ENCODE measurements around the gene PPM1D. TPM values are rescaled to one million over a fixed set of nuclear protein-coding genes. Genes with fewer than 3 reads are reported as not detected.
A peak's percentile ranks its signal among the peaks of the same experiment; 100 is the strongest.
"Not testable (repeated sequence)": the region's sequence is repeated elsewhere in the genome, so short reads cannot be mapped to it uniquely, and the experiment has no call there.

The PPM1D gene
- total RNA-seq = 10 to 100 TPM in 1 of 2 experiments, 1 to 10 TPM in 1; 9.4 to 10.9 TPM

DNA sequence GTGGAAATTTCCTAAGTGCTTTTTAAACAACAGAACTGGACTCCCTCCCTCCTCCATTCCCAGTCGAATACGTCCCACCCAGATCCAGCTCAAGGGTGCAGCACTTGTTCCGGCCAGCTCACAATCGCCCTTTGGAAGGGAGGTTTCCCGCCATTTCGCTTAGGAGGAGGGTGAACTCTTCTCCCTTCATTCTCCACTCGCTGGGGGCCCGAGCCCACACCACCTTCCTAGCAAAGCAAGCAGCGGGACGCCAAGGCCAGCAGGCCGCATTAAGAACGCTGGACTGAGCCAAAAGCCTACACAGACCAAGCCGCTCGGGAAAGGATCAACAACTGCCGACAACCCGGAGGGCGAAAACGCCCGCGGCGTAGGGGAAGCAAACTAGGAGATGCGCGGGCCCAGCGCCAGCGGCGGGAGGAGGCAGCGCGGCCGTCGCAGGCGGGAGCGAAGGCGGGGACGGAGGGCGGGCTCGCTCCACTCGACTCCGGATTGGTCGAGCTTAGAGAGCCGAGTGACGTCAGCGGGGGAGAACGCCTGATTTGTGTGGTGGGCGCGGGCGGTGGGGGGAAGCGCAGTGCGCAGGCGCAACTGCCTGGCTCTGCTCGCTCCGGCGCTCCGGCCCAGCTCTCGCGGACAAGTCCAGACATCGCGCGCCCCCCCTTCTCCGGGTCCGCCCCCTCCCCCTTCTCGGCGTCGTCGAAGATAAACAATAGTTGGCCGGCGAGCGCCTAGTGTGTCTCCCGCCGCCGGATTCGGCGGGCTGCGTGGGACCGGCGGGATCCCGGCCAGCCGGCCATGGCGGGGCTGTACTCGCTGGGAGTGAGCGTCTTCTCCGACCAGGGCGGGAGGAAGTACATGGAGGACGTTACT is at the start of gene PPM1D:
PPM1D (plus strand) TSS at position 574 of the 870 bp plus-strand sequence; CDS start at position 796, 222 bp downstream.
- peak; percentile 99 for DNase-seq
- intact Hi-C loops (cut with micrococcal nuclease) = loop anchor here (1.0 to 2.0 kb wide), 3 partner anchors 75 to 208 kb away; partner anchors contain the start of genes BCAS3 and USP32
- Mint-ChIP-seq H3K9me3 (no peaks in the 10 kb centered on the region), H3K36me3 (peaks cover 4% of the 10 kb centered on the region), H3K4me1 (ENCODE audit: low read depth) (peaks cover 35% of the 10 kb centered on the region), H3K4me3 (peak within 1 kb of the TSS; percentile 94), H3K27ac (peak within 1 kb of the TSS; percentile 89), H3K27me3 (no peaks in the 10 kb centered on the region)
- ChIA-PET POLR2A (interaction anchor here (0.5 to 2.8 kb wide), 9 partner anchors 14 to 522 kb away, joined by 3 to 10 read pairs (median 3); partner anchors contain the start of genes BCAS3 and USP32), CTCF (interaction anchor here (0.7 to 2.0 kb wide), 8 partner anchors 9 to 179 kb away, joined by 3 to 12 read pairs (median 3); partner anchors contain the start of gene BCAS3)

DNA sequence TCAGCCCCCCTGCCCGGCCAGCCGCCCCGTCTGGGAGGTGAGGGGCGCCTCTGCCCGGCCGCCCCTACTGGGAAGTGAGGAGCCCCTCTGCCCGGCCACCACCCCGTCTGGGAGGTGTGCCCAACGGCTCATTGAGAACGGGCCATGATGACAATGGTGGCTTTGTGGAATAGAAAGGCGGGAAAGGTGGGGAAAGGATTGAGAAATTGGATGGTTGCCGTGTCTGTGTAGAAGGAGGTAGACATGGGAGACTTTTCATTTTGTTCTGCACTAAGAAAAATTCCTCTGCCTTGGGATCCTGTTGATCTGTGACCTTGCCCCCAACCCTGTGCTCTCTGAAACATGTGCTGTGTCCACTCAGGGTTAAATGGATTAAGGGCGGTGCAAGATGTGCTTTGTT is 47.7 kb upstream of the PPM1D start:
- intact Hi-C loops (cut with micrococcal nuclease); DNase-seq; H3K4me1 Mint-ChIP-seq (ENCODE audit: low read depth); H3K27me3 Mint-ChIP-seq; H3K36me3 Mint-ChIP-seq; POLR2A ChIA-PET; H3K4me3 Mint-ChIP-seq; CTCF ChIA-PET; H3K27ac Mint-ChIP-seq; H3K9me3 Mint-ChIP-seq: not testable (repeated sequence)

- H3K27ac Mint-ChIP-seq = no peak overlapping the region
- ChIA-PET CTCF (no interaction called here), POLR2A (no interaction called here)
- peaks cover 1% of the 10 kb centered on the region for H3K36me3 Mint-ChIP-seq
- intact Hi-C loops (cut with micrococcal nuclease) = no loop called here
- H3K4me3 Mint-ChIP-seq = no peak overlapping the region
- peaks cover 2% of the 10 kb centered on the region for H3K27me3 Mint-ChIP-seq
- H3K9me3 Mint-ChIP-seq = peaks cover 17% of the 10 kb centered on the region
- no peak for DNase-seq
- H3K4me1 Mint-ChIP-seq (ENCODE audit: low read depth) = no peaks in the 10 kb centered on the region
Observed at GRCh38 chr17:60554377-60554788, 45.6 kb upstream of the PPM1D start.

GRCh38 chr17:60555786-60556185 is 44.2 kb upstream of the PPM1D start:
- H3K4me3 Mint-ChIP-seq = no peak overlapping the region
- H3K36me3 Mint-ChIP-seq = peaks cover 1% of the 10 kb centered on the region
- intact Hi-C loops (cut with micrococcal nuclease) = no loop called here
- peak overlapping the region; percentile 20 for H3K27ac Mint-ChIP-seq
- H3K4me1 Mint-ChIP-seq (ENCODE audit: low read depth) = no peaks in the 10 kb centered on the region
- H3K27me3 Mint-ChIP-seq = peaks cover 2% of the 10 kb centered on the region
- POLR2A ChIA-PET = no interaction called here
- H3K9me3 Mint-ChIP-seq = peaks cover 17% of the 10 kb centered on the region
- CTCF ChIA-PET = no interaction called here
- DNase-seq = no peak

DNA sequence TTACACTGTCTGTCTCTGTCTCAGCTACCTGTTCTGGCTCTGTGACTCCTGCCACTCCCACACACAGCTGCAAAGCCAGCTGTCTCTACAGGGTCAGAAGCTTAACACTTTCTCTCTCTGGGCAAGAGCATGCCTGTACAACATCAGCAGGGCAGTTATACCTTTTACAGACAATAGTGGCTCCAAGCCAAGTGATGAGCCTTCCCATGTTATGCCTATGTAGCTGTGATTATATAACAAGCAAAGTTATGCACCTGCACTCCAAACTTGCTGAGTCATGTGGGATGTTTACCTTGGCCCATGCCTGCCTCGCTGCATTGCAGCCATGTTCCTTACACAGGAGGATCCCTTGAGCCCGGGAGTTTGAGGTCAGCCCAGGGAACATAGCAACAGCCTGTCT is 42.2 kb upstream of the PPM1D start:
- intact Hi-C loops (cut with micrococcal nuclease) = no loop called here
- Mint-ChIP-seq H3K4me3 (no peak overlapping the region), H3K4me1 (ENCODE audit: low read depth) (no peaks in the 10 kb centered on the region), H3K36me3 (peaks cover 1% of the 10 kb centered on the region), H3K9me3 (peaks cover 17% of the 10 kb centered on the region), H3K27me3 (peaks cover 2% of the 10 kb centered on the region), H3K27ac (no peak overlapping the region)
- ChIA-PET POLR2A (no interaction called here), CTCF (interaction anchor here (1.3 to 1.4 kb wide), 2 partner anchors 12 to 80 kb away, joined by 3 read pairs; no protein-coding TSS in a partner anchor)
- DNase-seq = no peak

- Mint-ChIP-seq H3K9me3 (peaks cover 17% of the 10 kb centered on the region), H3K36me3 (peaks cover 1% of the 10 kb centered on the region), H3K4me1 (ENCODE audit: low read depth) (no peaks in the 10 kb centered on the region), H3K27ac (no peak overlapping the region), H3K27me3 (peaks cover 2% of the 10 kb centered on the region), H3K4me3 (no peak overlapping the region)
- DNase-seq = no peak
- intact Hi-C loops (cut with micrococcal nuclease) = no loop called here
- ChIA-PET CTCF (no interaction called here), POLR2A (no interaction called here)
Observed at GRCh38 chr17:60559659-60559994, 40.4 kb upstream of the PPM1D start.

- ChIA-PET CTCF (interaction anchor here (1.0 kb wide), 1 partner anchor 10 kb away, joined by 3 read pairs; no protein-coding TSS in a partner anchor), POLR2A (no interaction called here)
- intact Hi-C loops (cut with micrococcal nuclease) = no loop called here
- H3K27me3 Mint-ChIP-seq = peaks cover 2% of the 10 kb centered on the region
- no peaks in the 10 kb centered on the region for H3K4me1 Mint-ChIP-seq (ENCODE audit: low read depth)
- H3K9me3 Mint-ChIP-seq = peaks cover 17% of the 10 kb centered on the region
- DNase-seq = no peak
- peaks cover 1% of the 10 kb centered on the region for H3K36me3 Mint-ChIP-seq
- H3K27ac Mint-ChIP-seq = no peak overlapping the region
- H3K4me3 Mint-ChIP-seq = no peak overlapping the region
Observed at GRCh38 chr17:60559995-60560859, 39.8 kb upstream of the PPM1D start.

DNA sequence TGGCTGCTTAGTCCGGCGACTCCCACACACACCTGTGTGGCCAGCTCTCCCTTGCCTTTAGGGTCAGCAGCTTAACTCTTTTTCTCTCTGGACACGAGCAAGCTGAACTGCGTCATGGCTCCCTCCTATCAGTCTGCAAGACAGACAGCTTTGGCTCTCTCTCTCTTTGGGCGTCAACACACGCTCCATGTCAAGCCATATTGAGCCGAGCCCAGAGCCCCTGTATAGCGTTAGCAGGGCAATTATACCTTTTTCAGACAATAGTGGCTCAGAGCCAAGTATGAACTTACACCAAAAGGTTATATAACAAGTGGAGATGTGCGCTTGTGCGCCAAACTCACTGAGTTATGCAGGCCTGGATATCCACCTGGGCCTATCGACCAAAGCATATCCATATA is 39.1 kb upstream of the PPM1D start:
- Mint-ChIP-seq H3K27me3 (peaks cover 2% of the 10 kb centered on the region), H3K36me3 (peaks cover 1% of the 10 kb centered on the region), H3K4me3 (no peak overlapping the region), H3K9me3 (peaks cover 17% of the 10 kb centered on the region), H3K27ac (no peak overlapping the region), H3K4me1 (ENCODE audit: low read depth) (no peaks in the 10 kb centered on the region)
- POLR2A ChIA-PET = no interaction called here
- intact Hi-C loops (cut with micrococcal nuclease) = no loop called here
- no peak for DNase-seq
- CTCF ChIA-PET = interaction anchor here (1.0 kb wide), 1 partner anchor 9 kb away, joined by 3 read pairs; no protein-coding TSS in a partner anchor

DNA sequence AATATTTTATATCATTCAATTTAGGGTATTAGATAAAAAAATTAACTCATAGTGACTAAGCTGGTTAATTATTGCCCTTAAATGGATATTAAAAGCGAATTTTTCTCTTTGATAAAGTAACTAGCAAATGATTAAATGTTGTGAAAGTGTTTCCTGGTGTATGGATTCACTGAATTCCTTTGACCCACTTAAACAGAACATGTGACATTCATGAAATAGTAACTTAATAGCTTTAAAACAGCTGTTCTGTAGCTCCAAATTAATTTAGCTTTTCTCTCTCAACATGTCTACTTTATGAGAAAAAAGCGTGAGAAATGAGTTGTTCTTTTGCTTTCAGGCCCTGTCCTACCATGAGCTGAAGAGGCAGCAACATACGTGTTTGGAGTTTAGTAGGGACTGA is 37.6 kb upstream of the PPM1D start:
- no peak overlapping the region for H3K27ac Mint-ChIP-seq
- POLR2A ChIA-PET = interaction anchor here (0.6 kb wide), 1 partner anchor 155 kb away, joined by 5 read pairs; no protein-coding TSS in a partner anchor
- peaks cover 14% of the 10 kb centered on the region for H3K9me3 Mint-ChIP-seq
- no peak for DNase-seq
- intact Hi-C loops (cut with micrococcal nuclease) = no loop called here
- peaks cover 1% of the 10 kb centered on the region for H3K36me3 Mint-ChIP-seq
- H3K4me1 Mint-ChIP-seq (ENCODE audit: low read depth) = no peaks in the 10 kb centered on the region
- no peak overlapping the region for H3K4me3 Mint-ChIP-seq
- CTCF ChIA-PET = no interaction called here
- no peaks in the 10 kb centered on the region for H3K27me3 Mint-ChIP-seq

DNA sequence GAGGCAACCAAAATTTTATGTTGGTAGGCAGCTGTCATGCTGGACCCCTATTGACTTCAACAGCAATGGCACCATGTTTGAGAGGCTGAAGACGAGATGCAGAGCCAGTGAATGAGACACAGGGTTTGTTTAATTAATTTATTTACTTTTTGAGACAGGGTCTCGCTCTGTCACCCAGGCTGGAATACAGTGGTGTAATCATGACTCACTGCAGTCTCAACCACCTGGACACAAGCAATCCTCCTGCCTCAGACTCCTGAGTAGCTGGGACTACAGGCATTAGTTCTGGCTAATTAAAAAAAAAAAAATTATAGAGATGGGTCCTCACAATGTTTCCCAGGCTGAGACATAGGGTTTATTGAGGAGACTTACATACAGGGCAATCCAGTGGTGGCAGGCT is 36.2 kb upstream of the PPM1D start:
- H3K9me3 Mint-ChIP-seq = peaks cover under 1% of the 10 kb centered on the region
- no peak overlapping the region for H3K27ac Mint-ChIP-seq
- no peaks in the 10 kb centered on the region for H3K27me3 Mint-ChIP-seq
- no peak overlapping the region for H3K4me3 Mint-ChIP-seq
- intact Hi-C loops (cut with micrococcal nuclease) = no loop called here
- no peak for DNase-seq
- CTCF ChIA-PET = no interaction called here
- POLR2A ChIA-PET = no interaction called here
- H3K4me1 Mint-ChIP-seq (ENCODE audit: low read depth) = no peaks in the 10 kb centered on the region
- H3K36me3 Mint-ChIP-seq = no peaks in the 10 kb centered on the region

DNA sequence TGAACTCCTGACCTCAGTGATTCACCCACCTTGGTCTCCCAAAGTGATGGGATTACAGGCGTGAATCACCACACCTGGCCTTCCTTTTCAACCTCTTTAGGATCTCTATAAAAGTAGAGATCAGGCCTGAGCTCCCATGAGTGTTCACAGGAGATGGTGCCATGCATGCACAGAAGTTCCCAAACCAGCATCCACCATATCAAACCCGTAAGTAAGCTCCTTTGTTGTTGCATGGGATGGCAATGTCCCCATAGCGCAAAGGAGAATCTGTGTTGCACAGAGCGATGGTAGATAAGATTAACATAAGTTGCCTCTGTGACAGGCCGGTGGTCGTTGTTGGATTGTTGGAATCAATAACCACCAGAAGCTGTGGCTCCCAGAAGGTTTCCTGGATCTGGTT is 34.8 kb upstream of the PPM1D start:
- intact Hi-C loops (cut with micrococcal nuclease) = no loop called here
- CTCF ChIA-PET = interaction anchor here (0.7 to 1.5 kb wide), 2 partner anchors 73 to 155 kb away, joined by 3 to 5 read pairs; no protein-coding TSS in a partner anchor
- Mint-ChIP-seq H3K27ac (no peak overlapping the region), H3K36me3 (no peaks in the 10 kb centered on the region), H3K4me3 (no peak overlapping the region), H3K9me3 (no peaks in the 10 kb centered on the region), H3K4me1 (ENCODE audit: low read depth) (no peaks in the 10 kb centered on the region), H3K27me3 (no peaks in the 10 kb centered on the region)
- POLR2A ChIA-PET = no interaction called here
- DNase-seq = no peak
